HL-60 (cell line): ENCODE results near the gene SHF.

Source experiments
- CTCF ChIP-seq: IDR thresholded peaks from one replicate; pipeline ENCODE4 v1.5.1; 2011; ENCODE audit warnings: low read length, control low read depth, inconsistent platforms; ENCODE audit not compliant: insufficient read depth
- POLR2AphosphoS5 ChIP-seq: IDR thresholded peaks from 2 replicates; pipeline ENCODE4 v1.6.1; 2012; ENCODE audit warnings: low read depth

GRCh38 chr15:45122719-45123118 is 65.0 kb downstream of the SHF start:
- TF ChIP-seq POLR2AphosphoS5 (no peak), CTCF (no peak)
